Cardiac muscle cell (in vitro differentiated cells and primary cell): Measurements from ENCODE around the gene CDKN2A. TPM values are rescaled to one million over a fixed set of nuclear protein-coding genes. Genes with fewer than 3 reads are reported as not detected.

ENCODE experiments used
- DNase-seq, 2 donors: peaks; one replicate each; pipeline versions ENCODE4 v3.0.0 to v3.0.0-alpha.2; 2010 to 2017; ENCODE audit warnings: low read depth in 1 of 2, low spot score in 1 of 2
- H3K27ac ChIP-seq: fragments of 200-600 bp; sonication (generic); 2 replicates; pipeline ENCODE4 v1.5.1; 2016
- H3K27me3 ChIP-seq: fragments of 200-600 bp; sonication (generic); 2 replicates; pipeline ENCODE4 v1.6.0; 2016; ENCODE audit warnings: control low read depth
- H3K36me3 ChIP-seq: fragments of 200-600 bp; sonication (generic); 2 replicates; pipeline ENCODE4 v1.5.1; 2016; ENCODE audit warnings: control low read depth
- H3K4me1 ChIP-seq: fragments of 200-600 bp; sonication (generic); 2 replicates; pipeline ENCODE4 v1.8.1; 2017; ENCODE audit warnings: low read depth, mild to moderate bottlenecking, mixed run types
- H3K4me3 ChIP-seq: fragments of 200-600 bp; sonication (generic); 2 replicates; pipeline ENCODE4 v1.5.1; 2016; ENCODE audit warnings: mild to moderate bottlenecking
- H3K9me3 ChIP-seq: fragments of 200-600 bp; sonication (generic); 2 replicates; pipeline ENCODE4 v1.5.1; 2017; ENCODE audit warnings: low read depth, mild to moderate bottlenecking, control low read depth
- polyA plus RNA-seq: library from polyadenylated mRNA; unstranded; fragments of >200 nt; fragmentation: Nextera tagmentation; extraction: Ambion mirVana; gene quantifications from 2 replicates; pipeline ENCODE4 v1.2.1, GENCODE V29; 2016
- total RNA-seq: library from RNA; depleted of rRNA; stranded (reverse); fragments of >200 nt; gene quantifications from 2 replicates; pipeline ENCODE4 v1.2.3, GENCODE V29; 2016
- TF ChIP-seq, protein P1 (sequence below): IDR thresholded peaks from 2 replicates; pipeline ENCODE4 v1.5.1; 2012; ENCODE audit warnings: low read depth, mild to moderate bottlenecking, low read length

Gene CDKN2A
- total and polyA plus RNA-seq, 2 experiments from 2014 or later = 0.27 TPM; not detected in 1

DNA sequence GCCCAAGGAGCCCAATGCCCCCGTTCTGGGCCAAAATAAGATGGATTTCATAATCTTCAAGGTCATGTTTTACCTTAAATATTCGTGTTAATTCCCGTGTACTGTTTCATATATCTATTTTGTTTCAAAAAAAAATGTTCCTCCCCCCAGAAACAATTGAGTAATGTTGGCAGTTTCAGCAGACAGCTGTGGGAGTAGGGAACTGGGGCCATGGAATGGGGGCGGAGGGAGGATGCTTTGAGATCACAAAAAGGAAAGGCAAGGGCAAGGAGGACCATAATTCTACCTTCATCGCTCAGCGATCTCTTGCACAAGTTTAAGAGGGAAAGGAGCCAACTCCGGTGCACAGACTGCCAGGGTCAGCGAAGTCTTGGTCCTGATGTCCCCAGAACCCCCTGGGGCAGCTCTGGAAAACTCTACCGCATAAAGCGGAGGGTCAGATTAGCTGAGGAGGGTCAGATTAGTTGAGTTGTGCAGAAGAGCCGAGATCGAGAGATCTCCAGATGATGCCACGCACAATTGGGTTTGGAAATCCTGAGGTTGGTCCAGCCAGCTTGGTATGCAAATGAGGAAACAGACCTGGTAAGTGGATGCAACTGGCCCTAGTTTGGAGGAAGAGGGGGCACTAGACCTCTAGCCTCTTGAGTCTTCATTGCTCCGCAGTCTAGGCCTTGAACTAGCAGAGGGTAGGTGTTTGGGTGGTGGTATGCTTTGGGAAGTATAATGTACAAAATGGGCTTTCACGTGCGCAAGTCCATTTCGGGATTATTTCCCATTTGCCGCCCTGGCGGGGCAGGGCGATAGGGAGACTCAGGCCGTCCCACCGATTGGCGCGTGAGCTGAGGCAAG is 24.0 kb downstream of the CDKN2A start:
- no peaks in the 10 kb centered on the region for H3K4me1 ChIP-seq
- H3K27ac ChIP-seq = no peak overlapping the region
- no peak overlapping the region for H3K4me3 ChIP-seq
- TF ChIP-seq, protein P1, sequence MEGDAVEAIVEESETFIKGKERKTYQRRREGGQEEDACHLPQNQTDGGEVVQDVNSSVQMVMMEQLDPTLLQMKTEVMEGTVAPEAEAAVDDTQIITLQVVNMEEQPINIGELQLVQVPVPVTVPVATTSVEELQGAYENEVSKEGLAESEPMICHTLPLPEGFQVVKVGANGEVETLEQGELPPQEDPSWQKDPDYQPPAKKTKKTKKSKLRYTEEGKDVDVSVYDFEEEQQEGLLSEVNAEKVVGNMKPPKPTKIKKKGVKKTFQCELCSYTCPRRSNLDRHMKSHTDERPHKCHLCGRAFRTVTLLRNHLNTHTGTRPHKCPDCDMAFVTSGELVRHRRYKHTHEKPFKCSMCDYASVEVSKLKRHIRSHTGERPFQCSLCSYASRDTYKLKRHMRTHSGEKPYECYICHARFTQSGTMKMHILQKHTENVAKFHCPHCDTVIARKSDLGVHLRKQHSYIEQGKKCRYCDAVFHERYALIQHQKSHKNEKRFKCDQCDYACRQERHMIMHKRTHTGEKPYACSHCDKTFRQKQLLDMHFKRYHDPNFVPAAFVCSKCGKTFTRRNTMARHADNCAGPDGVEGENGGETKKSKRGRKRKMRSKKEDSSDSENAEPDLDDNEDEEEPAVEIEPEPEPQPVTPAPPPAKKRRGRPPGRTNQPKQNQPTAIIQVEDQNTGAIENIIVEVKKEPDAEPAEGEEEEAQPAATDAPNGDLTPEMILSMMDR = no peak
- no peaks in the 10 kb centered on the region for H3K9me3 ChIP-seq
- peaks cover 100% of the 10 kb centered on the region for H3K27me3 ChIP-seq
- no peaks in the 10 kb centered on the region for H3K36me3 ChIP-seq
- no peak for DNase-seq

DNA sequence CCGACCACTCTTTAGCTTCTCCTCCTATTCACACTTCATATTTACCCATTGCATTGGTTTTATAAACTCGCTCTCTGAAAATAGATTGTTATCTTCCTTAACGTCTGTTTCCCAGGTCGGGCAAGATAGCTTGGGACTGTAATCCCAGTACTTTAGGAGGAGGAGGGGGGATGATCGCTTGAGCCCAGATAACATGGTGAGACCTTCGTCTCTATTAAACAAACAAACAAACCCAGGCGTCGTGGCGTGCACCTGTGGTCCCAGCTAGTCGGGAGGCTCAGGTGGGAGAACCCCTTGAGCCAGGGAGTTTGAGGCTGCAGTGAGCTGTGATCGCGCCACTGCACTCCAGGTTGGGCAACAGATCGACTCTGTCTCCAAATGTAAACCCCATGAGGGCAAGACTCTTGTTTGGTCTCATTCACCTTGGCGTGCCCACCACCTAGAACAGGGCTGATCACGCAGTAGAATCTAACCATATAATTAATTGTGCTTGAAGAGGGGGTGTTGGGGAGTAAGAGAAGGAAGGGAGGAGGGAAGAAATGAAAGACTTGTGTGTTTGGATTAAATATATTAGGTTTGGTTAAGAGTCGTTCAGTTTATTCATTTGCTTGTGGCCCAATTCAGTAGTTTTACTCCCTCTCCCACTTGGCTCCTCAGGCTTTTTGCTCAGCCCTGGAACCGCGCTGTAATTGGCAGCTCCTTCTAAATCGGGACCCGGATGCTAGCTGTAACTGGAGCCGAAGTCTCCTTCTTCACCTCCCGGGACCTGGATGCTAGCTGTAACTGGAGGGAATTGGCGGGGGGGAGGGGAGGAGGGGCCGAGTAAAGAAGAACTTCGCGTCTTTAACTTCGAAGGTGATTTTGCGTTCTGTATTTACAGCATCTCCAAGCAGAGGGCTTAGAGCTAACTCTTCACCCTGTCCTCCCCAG is 24.9 kb downstream of the CDKN2A start:
- Histone ChIP-seq H3K4me3 (no peak overlapping the region), H3K27me3 (peaks cover 100% of the 10 kb centered on the region), H3K36me3 (no peaks in the 10 kb centered on the region), H3K27ac (no peak overlapping the region), H3K4me1 (no peaks in the 10 kb centered on the region), H3K9me3 (no peaks in the 10 kb centered on the region)
- peak in 1 of 2 donors; percentile 33 for DNase-seq
- TF ChIP-seq, protein P1 = no peak

DNA sequence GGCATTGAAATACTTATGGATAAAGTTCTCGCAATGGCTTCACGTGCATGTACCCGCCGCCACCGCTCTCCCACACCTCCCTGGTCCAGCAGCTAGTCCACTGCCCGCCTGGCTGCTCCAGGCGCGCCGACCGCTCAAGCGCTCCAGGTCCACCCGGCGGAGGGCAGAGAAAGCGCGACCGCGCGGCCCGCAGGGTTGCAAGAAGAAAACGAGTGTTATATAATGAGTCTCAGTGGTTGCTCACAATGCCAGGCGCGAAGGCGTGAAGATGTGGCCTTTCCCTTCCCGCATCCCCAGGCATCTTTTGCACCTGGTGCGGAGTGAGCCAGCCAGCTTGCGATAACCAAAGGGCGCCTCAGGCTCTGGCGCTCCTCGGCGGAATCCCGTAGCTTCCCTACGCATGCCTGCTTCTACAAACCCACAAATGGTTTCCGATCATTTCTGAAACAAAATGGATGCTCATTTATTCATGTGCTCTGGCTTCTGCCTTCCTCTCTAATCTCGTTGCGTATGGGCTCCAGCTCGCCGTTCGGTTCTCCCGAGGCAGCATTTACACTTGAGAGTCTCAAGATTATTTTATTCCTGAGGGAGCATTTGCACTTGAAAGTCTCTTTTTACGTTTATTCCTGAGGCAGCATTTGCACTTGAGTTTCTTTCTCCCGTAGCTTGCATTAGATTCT is 25.7 kb downstream of the CDKN2A start:
- H3K4me1 ChIP-seq = no peaks in the 10 kb centered on the region
- peaks cover 100% of the 10 kb centered on the region for H3K27me3 ChIP-seq
- TF ChIP-seq, protein P1 = no peak
- peak; percentile 34 to 53 for DNase-seq
- no peaks in the 10 kb centered on the region for H3K9me3 ChIP-seq
- no peak overlapping the region for H3K27ac ChIP-seq
- H3K36me3 ChIP-seq = no peaks in the 10 kb centered on the region
- H3K4me3 ChIP-seq = no peak overlapping the region

DNA sequence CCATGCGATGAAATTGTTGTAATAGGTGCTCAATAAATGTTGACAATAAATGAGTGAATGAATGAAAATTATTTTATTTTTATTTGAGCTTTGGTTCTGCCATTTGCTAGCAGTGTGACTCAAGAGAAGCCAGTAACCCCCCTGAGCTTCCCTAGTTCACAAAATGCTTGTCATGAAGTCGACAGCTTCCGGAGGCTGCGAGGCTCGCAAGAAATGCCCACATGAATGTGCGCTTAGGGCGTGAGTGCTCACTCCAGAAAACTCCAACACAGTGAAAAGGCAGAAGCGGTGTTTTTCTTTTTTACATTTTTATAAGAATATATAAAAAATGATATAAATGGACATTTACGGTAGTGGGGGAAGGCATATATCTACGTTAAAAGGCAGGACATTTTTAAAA is 26.5 kb downstream of the CDKN2A start:
- Histone ChIP-seq H3K36me3 (no peaks in the 10 kb centered on the region), H3K27ac (no peak overlapping the region), H3K4me1 (no peaks in the 10 kb centered on the region), H3K27me3 (peaks cover 100% of the 10 kb centered on the region), H3K4me3 (no peak overlapping the region), H3K9me3 (no peaks in the 10 kb centered on the region)
- TF ChIP-seq, protein P1 = no peak
- DNase-seq = no peak

DNA sequence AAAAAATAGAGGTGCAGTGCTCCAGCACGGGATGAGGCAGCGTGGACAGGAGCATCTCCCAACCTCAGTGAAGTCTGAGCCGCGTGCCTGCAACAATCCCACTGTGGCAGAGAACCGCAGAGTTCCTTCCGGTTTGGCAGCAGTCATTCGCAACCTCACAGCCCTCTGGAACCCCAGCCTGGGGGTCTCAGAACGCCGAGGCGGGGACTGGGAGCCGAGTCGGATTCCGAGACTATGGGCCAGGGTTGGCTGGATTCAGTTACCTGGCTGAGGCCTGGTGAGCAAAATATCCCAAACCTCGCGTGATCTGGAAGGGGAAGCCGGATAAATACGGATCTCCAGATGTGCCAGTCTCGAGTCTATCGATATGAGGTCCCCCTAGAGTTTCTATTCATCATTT is 27.0 kb downstream of the CDKN2A start:
- Histone ChIP-seq H3K9me3 (no peaks in the 10 kb centered on the region), H3K36me3 (no peaks in the 10 kb centered on the region), H3K4me3 (no peak overlapping the region), H3K4me1 (no peaks in the 10 kb centered on the region), H3K27ac (no peak overlapping the region), H3K27me3 (peaks cover 99% of the 10 kb centered on the region)
- TF ChIP-seq, protein P1 = no peak
- DNase-seq = no peak
